CD4-positive, alpha-beta T cell treated with Interferon gamma for 1 hour (primary cell): ENCODE data around the gene FGF1.
"Not testable (repeated sequence)": the region's sequence is repeated elsewhere in the genome, so short reads cannot be mapped to it uniquely, and the experiment has no call there.

Experiments used
- DNase-seq: peaks from one replicate; pipeline ENCODE4 v3.0.0-alpha.2; 2020

FGF1 gene

GRCh38 chr5:142667831-142668230, 18.1 kb downstream of the FGF1 start:
- DNase-seq: no peak

- DNase-seq: no peak
These were observed 21.3 kb downstream of the FGF1 start for GRCh38 chr5:142664636-142665035.

- DNase-seq: no peak
These were observed 21.8 kb downstream of the FGF1 start for GRCh38 chr5:142664067-142664466.

GRCh38 chr5:142663246-142663645, 22.6 kb downstream of the FGF1 start:
- DNase-seq: no peak

- DNase-seq: no peak
These were observed 23.9 kb downstream of the FGF1 start for GRCh38 chr5:142661957-142662356.

- DNase-seq: no peak
These were observed 24.7 kb downstream of the FGF1 start for GRCh38 chr5:142661143-142661542.

GRCh38 chr5:142660731-142661130, 25.2 kb downstream of the FGF1 start:
- DNase-seq: no peak

- DNase-seq: no peak
These were observed 25.7 kb downstream of the FGF1 start for GRCh38 chr5:142660196-142660595.

- no peak for DNase-seq
These were observed 26.5 kb downstream of the FGF1 start for GRCh38 chr5:142659405-142659804.

- no peak for DNase-seq
These were observed 27.6 kb downstream of the FGF1 start for GRCh38 chr5:142658278-142658677.

- no peak for DNase-seq
These were observed 28.4 kb downstream of the FGF1 start for GRCh38 chr5:142657446-142657845.

GRCh38 chr5:142655339-142656267, 30.3 kb downstream of the FGF1 start:
- peak; percentile 42 for DNase-seq

- no peak for DNase-seq
These were observed 31.3 kb downstream of the FGF1 start for GRCh38 chr5:142654578-142655058.

- no peak for DNase-seq
These were observed 32.6 kb downstream of the FGF1 start for GRCh38 chr5:142653321-142653720.

- no peak for DNase-seq
These were observed 33.3 kb downstream of the FGF1 start for GRCh38 chr5:142652563-142652962.

- DNase-seq: no peak
These were observed 35.0 kb downstream of the FGF1 start for GRCh38 chr5:142650881-142651280.

- no peak for DNase-seq
These were observed 35.8 kb downstream of the FGF1 start for GRCh38 chr5:142650060-142650459.

- DNase-seq: not testable (repeated sequence)
These were observed 37.8 kb downstream of the FGF1 start for GRCh38 chr5:142648108-142648507.

- no peak for DNase-seq
These were observed 40.4 kb downstream of the FGF1 start for GRCh38 chr5:142645456-142645855.

GRCh38 chr5:142644640-142645361, 41.1 kb downstream of the FGF1 start:
- no peak for DNase-seq

GRCh38 chr5:142644127-142644526, 41.8 kb downstream of the FGF1 start:
- no peak for DNase-seq

GRCh38 chr5:142643634-142644033, 42.3 kb downstream of the FGF1 start:
- no peak for DNase-seq

GRCh38 chr5:142642427-142642826, 43.5 kb downstream of the FGF1 start:
- no peak for DNase-seq

GRCh38 chr5:142641711-142642110, 44.2 kb downstream of the FGF1 start:
- no peak for DNase-seq
